Left renal pelvis (tissue), 4 donors: Measurements from ENCODE around the gene KRTAP2-4. TPM values are rescaled to one million over a fixed set of nuclear protein-coding genes. Genes with fewer than 3 reads are reported as not detected.
"Not testable (repeated sequence)": the region's sequence is repeated elsewhere in the genome, so short reads cannot be mapped to it uniquely, and the experiment has no call there.

ENCODE experiments used
- DNase-seq, 4 donors: peaks; one replicate each; pipeline ENCODE4 v3.0.0-alpha.2; 2013; ENCODE audit warnings: low read depth in 4 of 4, low spot score in 3 of 4
- polyA plus RNA-seq, 4 donors: library from polyadenylated mRNA; unstranded; fragments of 120-200 nt; gene quantifications; one replicate each; pipeline ENCODE4 v1.2.1, GENCODE V29; 2013; ENCODE audit not compliant: insufficient read length in 4 of 4

KRTAP2-4 gene
- polyA plus RNA-seq, 4 donors = not detected

GRCh38 chr17:41073676-41074075, 8.0 kb upstream of the KRTAP2-4 start:
- no peak for DNase-seq

- DNase-seq = no peak
Measured at GRCh38 chr17:41071606-41072360, 6.1 kb upstream of the KRTAP2-4 start.

- no peak for DNase-seq
Measured at GRCh38 chr17:41069031-41069430, 3.4 kb upstream of the KRTAP2-4 start.

- DNase-seq = no peak
Measured at GRCh38 chr17:41067281-41067680, 1.6 kb upstream of the KRTAP2-4 start.

- DNase-seq = not testable (repeated sequence)
Measured at GRCh38 chr17:41065016-41065689, 526 bp downstream of the KRTAP2-4 start.

- DNase-seq = no peak
Measured at GRCh38 chr17:41064301-41064700, 1.4 kb downstream of the KRTAP2-4 start.

GRCh38 chr17:41063449-41063848, 2.2 kb downstream of the KRTAP2-4 start:
- DNase-seq = no peak

GRCh38 chr17:41061964-41062363, 3.7 kb downstream of the KRTAP2-4 start:
- no peak for DNase-seq

GRCh38 chr17:41060052-41060604, 5.6 kb downstream of the KRTAP2-4 start, which contains the start of gene KRTAP2-3:
Gene KRTAP2-3, minus strand, starts transcription at chr17:41060114. Its CDS starts 64 bp downstream, at chr17:41060050.
- no peak for DNase-seq

GRCh38 chr17:41059276-41060051, 6.2 kb downstream of the KRTAP2-4 start:
- not testable (repeated sequence) for DNase-seq

- no peak for DNase-seq
Measured at GRCh38 chr17:41058741-41059140, 6.9 kb downstream of the KRTAP2-4 start.

GRCh38 chr17:41057547-41057946, 8.1 kb downstream of the KRTAP2-4 start:
- no peak for DNase-seq

- not testable (repeated sequence) for DNase-seq
Measured at GRCh38 chr17:41055130-41055529, 10.5 kb downstream of the KRTAP2-4 start, which contains the start of gene KRTAP2-2. Gene KRTAP2-2, minus strand, starts transcription at chr17:41055230. Its CDS starts 19 bp downstream, at chr17:41055211.

GRCh38 chr17:41054556-41054955, 11.1 kb downstream of the KRTAP2-4 start:
- not testable (repeated sequence) for DNase-seq

GRCh38 chr17:41054025-41054424, 11.7 kb downstream of the KRTAP2-4 start:
- DNase-seq = peak in 1 of 4 donors; percentile 21

GRCh38 chr17:41052566-41052965, 13.1 kb downstream of the KRTAP2-4 start:
- DNase-seq = no peak

GRCh38 chr17:41049110-41049509, 16.6 kb downstream of the KRTAP2-4 start:
- DNase-seq = no peak

GRCh38 chr17:41048441-41048840, 17.2 kb downstream of the KRTAP2-4 start:
- no peak for DNase-seq

- DNase-seq = not testable (repeated sequence)
Measured at GRCh38 chr17:41046735-41047465, 18.8 kb downstream of the KRTAP2-4 start, which contains the start of gene KRTAP2-1. Gene KRTAP2-1, minus strand, starts transcription at chr17:41047316. Its CDS starts 49 bp downstream, at chr17:41047267.

GRCh38 chr17:41042953-41043352, 22.7 kb downstream of the KRTAP2-4 start:
- no peak for DNase-seq
